Measurements from ENCODE around the gene FAM81B. TPM values are rescaled to one million over a fixed set of nuclear protein-coding genes. Genes with fewer than 3 reads are reported as not detected.

Gene FAM81B
- polyA plus RNA-seq, 3 donors = not detected

DNA sequence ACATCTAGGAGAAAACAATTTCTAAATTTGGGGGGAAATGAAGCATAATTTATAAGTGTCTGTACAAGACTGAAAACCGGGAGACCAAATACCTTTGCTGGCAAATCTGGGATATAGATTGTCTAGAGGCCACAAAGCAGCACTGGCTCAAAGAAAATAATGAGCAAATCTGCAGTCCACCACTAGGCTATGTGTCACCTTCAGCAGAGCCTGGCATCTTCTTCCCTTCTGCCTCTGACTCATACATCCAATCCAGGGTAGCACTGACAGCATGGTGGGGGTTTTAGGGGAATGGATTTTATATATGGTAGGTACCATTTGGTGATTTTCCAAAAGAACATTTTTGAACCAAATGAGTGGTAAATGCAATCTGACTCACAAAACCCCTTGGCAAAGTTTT lies 12.8 kb downstream of the FAM81B start:
- Histone ChIP-seq H2AFZ (ENCODE audit: insufficient read depth, low read depth, low read length, poor library complexity, severe bottlenecking) (no peak overlapping the region), H3K9ac (ENCODE audit: insufficient read depth, low read length, poor library complexity, severe bottlenecking) (no peak overlapping the region), H3K27ac (ENCODE audit: low read depth in 1 of 2, low read length in 2 of 2) (no peak overlapping the region), H3K4me2 (replicated peaks; ENCODE audit: extremely low read depth, low read length, poor library complexity, severe bottlenecking) (no peak overlapping the region), H3K36me3 (replicated peaks in 1 of 2; ENCODE audit: control insufficient read depth in 1 of 2, insufficient read depth in 2 of 2, low read length in 2 of 2) (no peaks in the 10 kb centered on the region), H4K20me1 (ENCODE audit: insufficient read depth, low read length) (no peaks in the 10 kb centered on the region), H3K4me1 (ENCODE audit: control insufficient read depth in 1 of 2, insufficient read depth in 2 of 2, low read length in 2 of 2) (no peaks in the 10 kb centered on the region), H3K9me3 (replicated peaks in 1 of 2; ENCODE audit: control insufficient read depth in 1 of 2, insufficient read depth in 1 of 2, low read length in 2 of 2) (no peaks in the 10 kb centered on the region), H3K79me2 (ENCODE audit: insufficient read depth, low read length) (no peaks in the 10 kb centered on the region), H3K4me3 (replicated peaks in 1 of 3; ENCODE audit: low read depth in 2 of 3, low read length in 3 of 3) (no peak overlapping the region), H3K27me3 (ENCODE audit: control insufficient read depth in 2 of 2, insufficient read depth in 2 of 2, low read length in 2 of 2) (no peaks in the 10 kb centered on the region)
- Mint-ChIP-seq H3K36me3 (no peaks in the 10 kb centered on the region), H3K27ac (no peak overlapping the region), H3K4me1 (no peaks in the 10 kb centered on the region), H3K9me3 (no peaks in the 10 kb centered on the region), H3K27me3 (ENCODE audit: low read depth in 3 of 3) (peaks cover 0 to 3% (median 2%) of the 10 kb centered on the region in 3 donors), H3K4me3 (no peak overlapping the region)
- no peak for DNase-seq
- intact Hi-C loops (cut with micrococcal nuclease) = no loop called here
- 43% methylated on average over 1 of the region's 1 CpG for WGBS (ENCODE audit: insufficient coverage)
- TF ChIP-seq, protein P1, sequence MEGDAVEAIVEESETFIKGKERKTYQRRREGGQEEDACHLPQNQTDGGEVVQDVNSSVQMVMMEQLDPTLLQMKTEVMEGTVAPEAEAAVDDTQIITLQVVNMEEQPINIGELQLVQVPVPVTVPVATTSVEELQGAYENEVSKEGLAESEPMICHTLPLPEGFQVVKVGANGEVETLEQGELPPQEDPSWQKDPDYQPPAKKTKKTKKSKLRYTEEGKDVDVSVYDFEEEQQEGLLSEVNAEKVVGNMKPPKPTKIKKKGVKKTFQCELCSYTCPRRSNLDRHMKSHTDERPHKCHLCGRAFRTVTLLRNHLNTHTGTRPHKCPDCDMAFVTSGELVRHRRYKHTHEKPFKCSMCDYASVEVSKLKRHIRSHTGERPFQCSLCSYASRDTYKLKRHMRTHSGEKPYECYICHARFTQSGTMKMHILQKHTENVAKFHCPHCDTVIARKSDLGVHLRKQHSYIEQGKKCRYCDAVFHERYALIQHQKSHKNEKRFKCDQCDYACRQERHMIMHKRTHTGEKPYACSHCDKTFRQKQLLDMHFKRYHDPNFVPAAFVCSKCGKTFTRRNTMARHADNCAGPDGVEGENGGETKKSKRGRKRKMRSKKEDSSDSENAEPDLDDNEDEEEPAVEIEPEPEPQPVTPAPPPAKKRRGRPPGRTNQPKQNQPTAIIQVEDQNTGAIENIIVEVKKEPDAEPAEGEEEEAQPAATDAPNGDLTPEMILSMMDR (IDR thresholded peaks at IDR 0.05) = no peak

DNA sequence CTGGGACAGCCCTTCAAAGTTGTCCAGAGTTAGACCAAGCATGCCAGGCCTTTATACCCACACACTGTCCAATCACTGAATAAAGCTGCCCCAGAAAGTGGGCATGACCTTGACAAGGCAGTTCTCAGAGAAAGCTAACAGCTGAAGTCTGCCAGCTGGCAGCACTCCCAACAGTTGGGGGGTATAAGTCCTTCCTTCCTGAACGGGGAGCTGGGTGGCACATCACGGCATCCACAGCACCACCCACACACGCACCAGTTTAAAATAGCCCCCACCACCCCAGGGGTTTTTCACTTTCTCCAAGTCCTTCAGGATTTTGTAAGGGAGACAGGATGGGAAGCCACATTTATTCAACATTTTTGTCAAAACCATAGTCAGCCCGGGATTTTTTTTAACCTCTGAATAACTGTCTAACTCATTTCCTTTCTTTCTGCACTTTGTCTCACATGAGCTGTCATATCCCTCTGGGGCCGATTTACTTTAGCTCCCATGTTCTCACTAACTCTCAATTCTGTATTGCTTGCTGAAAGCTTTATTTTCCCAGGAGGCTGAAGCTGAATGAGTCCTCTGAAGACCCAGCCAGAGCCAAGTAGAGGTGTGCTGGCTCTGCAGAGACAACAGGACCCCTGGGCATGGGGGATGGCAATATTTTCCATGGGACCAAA lies 15.4 kb downstream of the FAM81B start:
- no peak overlapping the region for H3K9ac ChIP-seq (ENCODE audit: insufficient read depth, low read length, poor library complexity, severe bottlenecking)
- no peak overlapping the region for H3K4me2 ChIP-seq (replicated peaks; ENCODE audit: extremely low read depth, low read length, poor library complexity, severe bottlenecking)
- H3K27me3 ChIP-seq (ENCODE audit: control insufficient read depth in 2 of 2, insufficient read depth in 2 of 2, low read length in 2 of 2) = no peaks in the 10 kb centered on the region
- TF ChIP-seq, protein P1 (IDR thresholded peaks at IDR 0.05) = no peak
- no peak overlapping the region for H3K4me3 ChIP-seq (replicated peaks in 1 of 3; ENCODE audit: low read depth in 2 of 3, low read length in 3 of 3)
- no peak overlapping the region for H3K27ac Mint-ChIP-seq
- H3K9me3 Mint-ChIP-seq = no peaks in the 10 kb centered on the region
- 0% methylated on average over 2 of the region's 5 CpGs for WGBS (ENCODE audit: insufficient coverage)
- no peaks in the 10 kb centered on the region for H3K9me3 ChIP-seq (replicated peaks in 1 of 2; ENCODE audit: control insufficient read depth in 1 of 2, insufficient read depth in 1 of 2, low read length in 2 of 2)
- no peak overlapping the region for H3K4me3 Mint-ChIP-seq
- H4K20me1 ChIP-seq (ENCODE audit: insufficient read depth, low read length) = no peaks in the 10 kb centered on the region
- no peaks in the 10 kb centered on the region for H3K4me1 Mint-ChIP-seq
- H3K36me3 Mint-ChIP-seq = no peaks in the 10 kb centered on the region
- no peak for DNase-seq
- H3K36me3 ChIP-seq (replicated peaks in 1 of 2; ENCODE audit: control insufficient read depth in 1 of 2, insufficient read depth in 2 of 2, low read length in 2 of 2) = no peaks in the 10 kb centered on the region
- no peak overlapping the region for H3K27ac ChIP-seq (ENCODE audit: low read depth in 1 of 2, low read length in 2 of 2)
- intact Hi-C loops (cut with micrococcal nuclease) = no loop called here
- H3K79me2 ChIP-seq (ENCODE audit: insufficient read depth, low read length) = no peaks in the 10 kb centered on the region
- H3K4me1 ChIP-seq (ENCODE audit: control insufficient read depth in 1 of 2, insufficient read depth in 2 of 2, low read length in 2 of 2) = no peaks in the 10 kb centered on the region
- peaks cover 0 to 3% (median 2%) of the 10 kb centered on the region in 3 donors for H3K27me3 Mint-ChIP-seq (ENCODE audit: low read depth in 3 of 3)
- H2AFZ ChIP-seq (ENCODE audit: insufficient read depth, low read depth, low read length, poor library complexity, severe bottlenecking) = no peak overlapping the region

Data from CD14-positive monocyte (primary cell).